ENCODE results near the gene ABHD17C.

- no peak for TF ChIP-seq CTCF (IDR thresholded peaks at IDR 0.05; ENCODE audit: insufficient read depth, low read length)
- TF ChIP-seq REST (IDR thresholded peaks at IDR 0.05; ENCODE audit: insufficient replicate concordance, low read depth), result no peak
- TF ChIP-seq SPI1 (IDR thresholded peaks at IDR 0.05; ENCODE audit: borderline replicate concordance, low read depth), result no peak
- TF ChIP-seq POLR2AphosphoS5 (IDR thresholded peaks at IDR 0.05; ENCODE audit: low read depth), result no peak
These were observed 2.1 kb downstream of the ABHD17C start for GRCh38 chr15:80697075-80697685.
